Measurements from ENCODE around the gene MAPK14. TPM values are rescaled to one million over a fixed set of nuclear protein-coding genes. Genes with fewer than 3 reads are reported as not detected.

The MAPK14 gene
- total RNA-seq, 4 donors from 2014 or later: 44.4 to 91.7 (median 59.1) TPM

- 83 to 88% methylated on average over 5 of the region's 5 CpGs for WGBS, 2 donors
- H3K4me3 ChIP-seq: no peak overlapping the region
- intact Hi-C loops (cut with DNase I): no loop called here
These were observed 61.4 kb downstream of the MAPK14 start for GRCh38 chr6:36089048-36089447.

GRCh38 chr6:36094238-36094637 is 66.6 kb downstream of the MAPK14 start:
- Histone ChIP-seq H3K36me3 (peaks cover 0 to 49% (median 0%) of the 10 kb centered on the region in 3 donors), H3K4me1 (peaks cover 0 to 14% (median 0%) of the 10 kb centered on the region in 3 donors), H3K9me3 (no peaks in the 10 kb centered on the region), H3K4me3 (no peak overlapping the region), H3K27me3 (no peaks in the 10 kb centered on the region), H3K27ac (peak overlapping the region in 1 of 4 donors; percentile 79)
- WGBS, 2 donors: 80 to 83% methylated on average over 2 of the region's 2 CpGs
- no peak for TF ChIP-seq CTCF (IDR thresholded peaks at IDR 0.05)
- no peak for TF ChIP-seq POLR2A (IDR thresholded peaks at IDR 0.05)
- no peak for DNase-seq
- intact Hi-C loops (cut with DNase I): loop anchor here (2.0 kb wide), 1 partner anchor 67 kb away; the partner anchor contains the start of gene MAPK14

More at GRCh38 chr6:36089048-36089447, 61.4 kb downstream of the MAPK14 start:
- Histone ChIP-seq H3K27ac (no peak overlapping the region), H3K36me3 (peaks cover under 1 to 32% (median 2%) of the 10 kb centered on the region in 3 donors), H3K27me3 (no peaks in the 10 kb centered on the region), H3K4me1 (no peaks in the 10 kb centered on the region), H3K9me3 (no peaks in the 10 kb centered on the region)
- no peak for DNase-seq
- TF ChIP-seq POLR2A (IDR thresholded peaks at IDR 0.05): no peak
- TF ChIP-seq CTCF (IDR thresholded peaks at IDR 0.05): no peak

GRCh38 chr6:36094753-36095496 is 67.3 kb downstream of the MAPK14 start:
- intact Hi-C loops (cut with DNase I): loop anchor here (2.0 kb wide), 1 partner anchor 68 kb away; the partner anchor contains the start of gene MAPK14
- peak; percentile 14 for DNase-seq
- H3K36me3 ChIP-seq: peaks cover 0 to 55% (median 0%) of the 10 kb centered on the region in 3 donors
- H3K27me3 ChIP-seq: no peaks in the 10 kb centered on the region
- peak; percentile 95 to 98 (median 96) for TF ChIP-seq CTCF (IDR thresholded peaks at IDR 0.05)
- no peak for TF ChIP-seq POLR2A (IDR thresholded peaks at IDR 0.05)
- H3K27ac ChIP-seq: peak overlapping the region; percentile 6 to 79 (median 55)
- H3K9me3 ChIP-seq: no peaks in the 10 kb centered on the region
- 10 to 12% methylated on average over 8 to 9 of the region's 9 CpGs for WGBS, 2 donors
- H3K4me1 ChIP-seq: peaks cover 0 to 18% (median 0%) of the 10 kb centered on the region in 3 donors
- H3K4me3 ChIP-seq: no peak overlapping the region

- Histone ChIP-seq H3K36me3 (peaks cover 0 to 63% (median 0%) of the 10 kb centered on the region in 3 donors), H3K9me3 (no peaks in the 10 kb centered on the region), H3K4me3 (no peak overlapping the region), H3K4me1 (peaks cover 0 to 22% (median 0%) of the 10 kb centered on the region in 3 donors), H3K27ac (peak overlapping the region in 3 of 4 donors; percentile 47 to 79 (median 63)), H3K27me3 (no peaks in the 10 kb centered on the region)
- TF ChIP-seq CTCF (IDR thresholded peaks at IDR 0.05) (no peak), POLR2A (IDR thresholded peaks at IDR 0.05) (no peak)
- no peak for DNase-seq
- intact Hi-C loops (cut with DNase I): loop anchor here (2.0 kb wide), 1 partner anchor 69 kb away; the partner anchor contains the start of gene MAPK14
- WGBS, 2 donors: 71 to 77% methylated on average over 8 of the region's 8 CpGs
These were observed 68.1 kb downstream of the MAPK14 start for GRCh38 chr6:36095497-36096391.
